ENCODE results near the gene PRIMA1. TPM values are rescaled to one million over a fixed set of nuclear protein-coding genes. Genes with fewer than 3 reads are reported as not detected.

Gene PRIMA1
- total RNA-seq, 6 donors from 2014 or later: under 0.01 to 1.8 (median 0.62) TPM

- no peak for ATAC-seq (ENCODE audit: low FRiP score in 2 of 2)
- H3K4me3 ChIP-seq: no peak overlapping the region
- no peak for DNase-seq
- no peaks in the 10 kb centered on the region for H3K9me3 ChIP-seq
- 85 to 91% methylated on average over 18 to 25 of the region's 26 CpGs for WGBS, 2 donors
- no peak for TF ChIP-seq EP300 (IDR thresholded peaks at IDR 0.05)
- TF ChIP-seq POLR2AphosphoS5 (IDR thresholded peaks at IDR 0.05): no peak
- no peak for TF ChIP-seq POLR2A (IDR thresholded peaks at IDR 0.05)
- TF ChIP-seq CTCF (IDR thresholded peaks at IDR 0.05): no peak
- no peak overlapping the region for H3K27ac ChIP-seq
- H3K27me3 ChIP-seq: no peaks in the 10 kb centered on the region
- H3K36me3 ChIP-seq: no peaks in the 10 kb centered on the region
- H3K4me1 ChIP-seq: no peaks in the 10 kb centered on the region
Measured at GRCh38 chr14:93743270-93744060, 44.8 kb downstream of the PRIMA1 start.

- H3K36me3 ChIP-seq: no peaks in the 10 kb centered on the region
- no peaks in the 10 kb centered on the region for H3K27me3 ChIP-seq
- TF ChIP-seq POLR2AphosphoS5 (IDR thresholded peaks at IDR 0.05) (no peak), EP300 (IDR thresholded peaks at IDR 0.05) (no peak), POLR2A (IDR thresholded peaks at IDR 0.05) (no peak), CTCF (IDR thresholded peaks at IDR 0.05) (no peak)
- no peak overlapping the region for H3K27ac ChIP-seq
- DNase-seq (no peak), ATAC-seq (ENCODE audit: low FRiP score in 2 of 2) (no peak)
- H3K9me3 ChIP-seq: no peaks in the 10 kb centered on the region
- no peak overlapping the region for H3K4me3 ChIP-seq
- WGBS, 2 donors: 75 to 80% methylated on average over 8 of the region's 8 CpGs
- H3K4me1 ChIP-seq: no peaks in the 10 kb centered on the region
Measured at GRCh38 chr14:93742761-93743160, 45.5 kb downstream of the PRIMA1 start.

GRCh38 chr14:93741556-93742230 is 46.6 kb downstream of the PRIMA1 start:
- H3K36me3 ChIP-seq: no peaks in the 10 kb centered on the region
- H3K27ac ChIP-seq: no peak overlapping the region
- ATAC-seq (ENCODE audit: low FRiP score in 2 of 2) (no peak), DNase-seq (no peak)
- no peaks in the 10 kb centered on the region for H3K9me3 ChIP-seq
- no peaks in the 10 kb centered on the region for H3K27me3 ChIP-seq
- TF ChIP-seq EP300 (IDR thresholded peaks at IDR 0.05) (no peak), POLR2AphosphoS5 (IDR thresholded peaks at IDR 0.05) (no peak), POLR2A (IDR thresholded peaks at IDR 0.05) (no peak), CTCF (IDR thresholded peaks at IDR 0.05) (no peak)
- WGBS, 2 donors: 80 to 87% methylated on average over 5 to 12 of the region's 12 CpGs
- no peak overlapping the region for H3K4me3 ChIP-seq
- H3K4me1 ChIP-seq: no peaks in the 10 kb centered on the region

- WGBS, 2 donors: 70 to 88% methylated on average over 9 to 11 of the region's 11 CpGs
- DNase-seq (no peak), ATAC-seq (ENCODE audit: low FRiP score in 2 of 2) (no peak)
- Histone ChIP-seq H3K27me3 (no peaks in the 10 kb centered on the region), H3K9me3 (no peaks in the 10 kb centered on the region), H3K4me1 (peaks cover 0 to 8% (median 2%) of the 10 kb centered on the region in 4 donors), H3K27ac (no peak overlapping the region), H3K36me3 (no peaks in the 10 kb centered on the region), H3K4me3 (no peak overlapping the region)
- TF ChIP-seq CTCF (IDR thresholded peaks at IDR 0.05) (no peak), EP300 (IDR thresholded peaks at IDR 0.05) (no peak), POLR2AphosphoS5 (IDR thresholded peaks at IDR 0.05) (no peak), POLR2A (IDR thresholded peaks at IDR 0.05) (no peak)
Measured at GRCh38 chr14:93737634-93738033, 50.7 kb downstream of the PRIMA1 start.
